Stimulated activated CD4-positive, alpha-beta T cell treated with anti-CD3 and anti-CD28 coated beads, TNF-alpha, amount 100 ng/mL, for 1 hour (primary cell): ENCODE results near the gene DTX3.
"Not testable (repeated sequence)": the region's sequence is repeated elsewhere in the genome, so short reads cannot be mapped to it uniquely, and the experiment has no call there.

Experiments used
- DNase-seq, 3 donors: peaks; one replicate each; pipeline ENCODE4 v3.0.0-alpha.2; 2020; ENCODE audit warnings: low read depth in 3 of 3, low spot score in 1 of 3

Gene DTX3, protein sequence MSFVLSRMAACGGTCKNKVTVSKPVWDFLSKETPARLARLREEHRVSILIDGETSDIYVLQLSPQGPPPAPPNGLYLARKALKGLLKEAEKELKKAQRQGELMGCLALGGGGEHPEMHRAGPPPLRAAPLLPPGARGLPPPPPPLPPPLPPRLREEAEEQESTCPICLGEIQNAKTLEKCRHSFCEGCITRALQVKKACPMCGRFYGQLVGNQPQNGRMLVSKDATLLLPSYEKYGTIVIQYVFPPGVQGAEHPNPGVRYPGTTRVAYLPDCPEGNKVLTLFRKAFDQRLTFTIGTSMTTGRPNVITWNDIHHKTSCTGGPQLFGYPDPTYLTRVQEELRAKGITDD

DNA sequence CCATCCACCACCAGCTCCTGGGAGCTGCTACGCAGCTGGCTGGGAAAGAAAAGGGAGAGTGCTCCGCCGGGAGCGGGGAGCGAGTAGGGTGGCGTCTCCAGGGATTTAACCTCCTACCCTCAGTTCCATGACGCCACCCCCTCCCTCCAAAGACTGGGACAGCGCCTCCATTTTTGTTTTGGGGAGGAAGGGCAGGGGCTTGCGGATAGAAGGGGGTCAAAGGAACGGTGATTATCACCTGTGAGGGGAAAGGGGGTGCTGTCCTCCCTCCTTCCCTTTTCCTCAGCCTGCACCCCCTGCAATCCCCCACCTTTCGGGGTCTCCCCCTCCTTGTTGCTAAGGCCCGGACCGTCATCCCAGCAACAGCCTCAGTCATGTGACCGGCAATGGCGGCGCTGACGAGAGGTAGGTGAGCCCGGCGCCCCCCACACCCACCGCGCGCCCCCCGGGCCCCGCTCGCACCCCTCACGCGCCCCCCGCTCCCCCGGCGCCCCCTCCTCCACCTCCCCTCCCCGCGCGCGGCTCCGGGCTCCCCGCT lies at the start of gene DTX3:
Gene DTX3, plus strand, starts transcription at position 371 of the 538 bp plus-strand sequence. CDS start 1,694 bp downstream, outside the sequence.
- DNase-seq, result no peak

DNA sequence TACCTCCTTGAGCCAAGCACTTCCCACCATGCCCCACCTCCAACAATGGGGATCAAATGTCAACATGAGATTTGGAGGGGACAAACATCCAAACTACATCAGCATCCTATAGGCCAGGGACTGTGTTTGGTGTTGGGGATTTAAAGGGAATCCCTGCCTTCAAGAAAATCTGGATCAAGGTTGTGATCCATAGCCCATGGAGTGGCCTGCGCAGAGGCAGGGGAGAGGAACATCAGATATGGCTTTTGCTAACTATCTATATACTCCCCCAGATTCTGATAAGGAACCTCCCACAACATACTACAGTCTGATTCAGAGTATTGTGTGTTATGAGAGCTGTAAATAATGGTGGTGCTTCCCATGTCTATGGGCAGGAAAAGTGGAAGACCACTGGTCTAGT lies 49.7 kb upstream of the DTX3 start:
- no peak for DNase-seq

DNA sequence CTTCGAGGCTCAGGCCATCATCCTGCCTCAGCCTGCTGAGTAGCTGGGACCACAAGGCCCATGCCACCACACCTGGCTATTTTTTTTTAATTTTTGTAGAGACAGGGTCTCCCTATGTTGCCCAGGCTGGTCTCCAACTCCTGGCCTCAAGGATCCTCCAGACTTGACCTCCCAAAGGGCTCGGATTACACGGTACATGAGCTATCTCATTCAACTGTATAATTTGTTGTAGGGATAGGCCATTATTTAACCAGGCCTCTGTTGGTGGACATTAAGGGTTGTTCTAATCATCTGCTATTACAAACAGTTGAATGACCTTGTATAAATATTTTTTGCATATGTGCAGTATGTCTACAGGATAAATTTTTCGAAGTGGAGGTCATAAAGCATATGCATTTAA lies 45.8 kb upstream of the DTX3 start:
- no peak for DNase-seq

DNA sequence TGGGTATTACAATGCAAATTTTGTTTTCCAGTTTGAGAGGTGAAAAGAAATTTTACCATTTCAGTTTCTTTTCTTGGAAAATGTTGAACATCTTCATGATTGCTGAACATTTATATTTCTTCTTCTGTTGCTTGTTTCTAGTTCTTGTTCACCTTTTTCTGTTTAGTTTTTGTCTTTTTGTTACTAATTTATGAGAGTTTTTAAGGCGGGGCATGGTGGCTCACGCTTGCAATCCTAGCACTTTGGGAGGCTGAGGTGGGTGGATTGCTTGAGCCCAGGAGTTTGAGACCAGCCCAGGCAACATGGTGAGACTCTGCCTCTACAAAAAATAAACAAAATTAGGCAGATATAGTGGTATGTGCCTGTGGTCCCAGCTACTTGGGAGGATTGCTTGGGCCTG lies 44.1 kb upstream of the DTX3 start:
- DNase-seq, result no peak

DNA sequence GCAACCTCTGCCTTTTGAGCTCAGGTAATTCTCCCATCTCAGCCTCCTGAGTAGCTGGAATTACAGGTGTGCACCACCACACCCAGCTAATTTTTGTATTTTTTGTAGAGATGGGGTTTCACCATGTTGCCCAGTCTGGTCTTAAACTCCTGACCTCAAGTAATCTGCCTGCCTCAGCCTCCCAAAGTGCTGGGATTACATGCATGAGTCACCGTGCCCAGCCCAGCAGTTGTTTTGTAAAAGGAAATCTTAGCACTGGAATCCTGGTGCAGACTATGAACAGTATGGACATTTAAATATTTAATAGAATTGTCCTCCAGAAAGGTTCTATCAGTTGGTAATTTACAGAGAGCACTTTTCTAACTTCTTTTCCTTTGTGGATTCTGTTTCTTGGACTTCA lies 43.5 kb upstream of the DTX3 start:
- DNase-seq, result not testable (repeated sequence)

DNA sequence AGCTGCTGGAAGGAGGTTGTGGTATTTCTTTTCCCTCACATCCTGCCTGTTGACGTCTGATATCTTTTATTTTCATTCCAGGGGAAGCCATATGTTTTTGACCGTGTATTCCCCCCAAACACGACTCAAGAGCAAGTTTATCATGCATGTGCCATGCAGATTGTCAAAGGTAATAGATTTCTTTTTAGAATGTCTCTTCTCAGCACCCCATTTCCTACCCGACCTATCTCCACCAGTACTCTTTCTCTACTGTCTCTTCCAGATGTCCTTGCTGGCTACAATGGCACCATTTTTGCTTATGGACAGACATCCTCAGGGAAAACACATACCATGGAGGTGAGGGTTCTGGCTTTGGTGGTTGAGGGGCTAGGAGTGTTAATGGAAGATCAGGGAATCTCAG lies 41.3 kb upstream of the DTX3 start:
- DNase-seq, result no peak

DNA sequence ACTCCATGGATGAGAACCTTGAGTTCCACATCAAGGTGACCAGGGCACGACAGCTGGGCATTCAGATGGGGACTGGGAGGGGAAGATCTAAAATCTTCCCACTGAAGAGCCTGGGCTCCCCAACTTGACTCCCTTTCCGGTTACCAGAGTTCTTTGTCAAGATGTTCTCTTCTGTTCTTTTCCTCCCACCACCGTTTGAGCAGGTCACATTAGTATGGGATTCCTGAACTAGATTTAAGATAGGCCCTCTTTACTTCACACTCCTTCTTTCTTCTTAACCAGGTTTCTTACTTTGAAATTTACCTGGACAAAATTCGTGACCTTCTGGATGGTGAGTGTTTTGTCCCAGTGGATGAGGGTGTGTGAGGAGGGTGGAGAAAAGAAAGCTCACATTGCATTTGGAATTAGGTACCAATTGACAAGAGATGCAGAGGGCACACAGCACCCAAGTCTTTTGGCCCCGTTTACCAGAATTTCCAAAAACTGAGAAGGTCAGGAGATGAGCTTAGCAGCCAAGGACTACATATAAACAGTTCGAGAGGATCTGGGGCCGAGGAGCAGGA lies 40.4 kb upstream of the DTX3 start:
- DNase-seq, result no peak

DNA sequence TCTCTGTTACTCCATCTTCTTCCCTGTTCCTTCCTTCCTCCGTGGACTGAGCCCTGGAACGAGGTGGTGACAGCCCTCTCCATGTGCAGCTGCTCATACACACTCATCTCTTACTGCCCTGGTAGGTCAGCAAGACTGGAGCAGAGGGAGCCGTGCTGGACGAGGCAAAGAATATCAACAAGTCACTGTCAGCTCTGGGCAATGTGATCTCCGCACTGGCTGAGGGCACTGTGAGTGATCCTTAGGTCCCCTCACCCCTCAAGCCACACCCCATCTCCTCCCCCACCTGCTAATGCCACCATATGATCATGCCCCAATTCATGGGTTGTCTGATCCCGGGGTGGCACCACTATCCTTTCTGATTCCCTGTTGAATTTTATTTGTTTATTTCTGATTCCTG lies 35.8 kb upstream of the DTX3 start:
- DNase-seq, result no peak

DNA sequence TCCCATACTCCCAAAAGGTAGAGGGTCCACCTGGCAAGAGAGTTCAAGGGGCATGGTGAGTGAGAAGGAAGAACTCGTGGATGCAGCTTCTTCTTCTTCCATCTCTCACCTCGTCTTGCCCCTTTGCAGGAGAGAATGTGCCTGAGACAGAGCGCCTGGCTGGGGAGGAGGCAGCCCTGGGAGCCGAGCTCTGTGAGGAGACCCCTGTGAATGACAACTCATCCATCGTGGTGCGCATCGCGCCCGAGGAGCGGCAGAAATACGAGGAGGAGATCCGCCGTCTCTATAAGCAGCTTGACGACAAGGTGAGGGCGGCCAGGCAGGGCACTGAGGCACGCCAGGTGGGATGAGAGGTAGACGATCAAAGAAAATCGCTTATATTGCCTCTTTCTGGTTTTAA lies 34.8 kb upstream of the DTX3 start:
- no peak for DNase-seq

DNA sequence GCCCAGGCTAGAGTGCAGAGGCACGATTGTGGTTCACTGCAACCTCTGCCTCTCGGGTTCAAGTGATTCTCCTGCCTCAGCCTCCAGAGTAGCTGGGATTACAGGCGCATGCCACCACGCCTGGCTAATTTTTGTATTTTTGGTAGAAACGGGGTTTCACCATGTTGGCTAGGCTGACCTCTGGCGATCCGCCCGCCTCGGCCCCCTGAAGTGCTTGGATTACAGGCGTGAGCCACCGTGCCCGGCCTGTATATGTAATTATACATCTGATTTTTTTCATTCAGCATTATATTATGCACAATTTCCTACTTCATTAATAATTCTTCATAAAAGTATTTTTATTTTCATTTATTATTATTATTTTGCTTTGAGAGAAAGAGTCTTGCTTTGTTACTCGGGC lies 34.2 kb upstream of the DTX3 start:
- DNase-seq, result not testable (repeated sequence)

DNA sequence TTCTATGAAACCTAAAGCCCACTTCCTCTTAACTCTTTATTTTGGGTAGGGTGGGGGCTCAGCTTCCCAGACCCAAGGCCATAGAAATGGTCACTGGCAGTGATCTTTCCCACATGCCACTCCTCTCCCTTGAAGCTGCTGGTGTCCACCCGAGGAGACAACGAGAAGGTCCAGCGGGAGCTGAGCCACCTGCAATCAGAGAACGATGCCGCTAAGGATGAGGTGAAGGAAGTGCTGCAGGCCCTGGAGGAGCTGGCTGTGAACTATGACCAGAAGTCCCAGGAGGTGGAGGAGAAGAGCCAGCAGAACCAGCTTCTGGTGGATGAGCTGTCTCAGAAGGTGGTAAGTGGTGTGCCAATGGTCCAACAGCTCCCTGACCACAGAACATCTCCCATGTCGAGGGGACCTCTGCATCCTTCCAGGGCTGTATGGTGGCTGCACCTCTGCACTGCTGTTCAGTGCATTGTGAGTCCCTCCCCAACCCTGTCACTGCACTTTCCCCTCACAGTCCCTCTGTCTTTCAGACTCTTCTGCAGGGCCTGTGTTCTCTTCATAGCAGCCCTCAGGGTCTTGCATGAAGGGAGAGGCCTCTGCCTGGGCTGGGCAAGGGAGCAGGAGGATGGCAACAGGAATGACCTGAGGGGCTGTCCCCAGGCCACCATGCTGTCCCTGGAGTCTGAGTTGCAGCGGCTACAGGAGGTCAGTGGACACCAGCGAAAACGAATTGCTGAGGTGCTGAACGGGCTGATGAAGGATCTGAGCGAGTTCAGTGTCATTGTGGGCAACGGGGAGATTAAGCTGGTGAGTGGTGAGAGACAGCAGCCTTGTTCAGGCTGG lies 32.5 kb upstream of the DTX3 start:
- no peak for DNase-seq

DNA sequence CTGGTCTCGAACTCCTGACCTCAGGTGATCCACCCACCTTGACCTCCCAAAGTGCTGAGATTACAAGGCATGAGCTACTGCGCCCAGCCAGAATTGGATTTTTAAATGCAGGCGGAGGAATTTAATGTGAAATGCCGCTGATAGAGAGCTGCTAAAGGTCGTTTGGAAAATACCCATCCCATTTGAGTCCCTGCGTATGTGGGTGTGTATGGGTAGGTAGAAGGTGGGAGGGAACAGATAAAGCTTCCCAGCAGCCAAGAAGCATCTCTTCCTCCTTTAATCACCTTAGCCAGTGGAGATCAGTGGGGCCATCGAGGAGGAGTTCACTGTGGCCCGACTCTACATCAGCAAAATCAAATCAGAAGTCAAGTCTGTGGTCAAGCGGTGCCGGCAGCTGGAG lies 29.8 kb upstream of the DTX3 start:
- DNase-seq, result no peak

DNA sequence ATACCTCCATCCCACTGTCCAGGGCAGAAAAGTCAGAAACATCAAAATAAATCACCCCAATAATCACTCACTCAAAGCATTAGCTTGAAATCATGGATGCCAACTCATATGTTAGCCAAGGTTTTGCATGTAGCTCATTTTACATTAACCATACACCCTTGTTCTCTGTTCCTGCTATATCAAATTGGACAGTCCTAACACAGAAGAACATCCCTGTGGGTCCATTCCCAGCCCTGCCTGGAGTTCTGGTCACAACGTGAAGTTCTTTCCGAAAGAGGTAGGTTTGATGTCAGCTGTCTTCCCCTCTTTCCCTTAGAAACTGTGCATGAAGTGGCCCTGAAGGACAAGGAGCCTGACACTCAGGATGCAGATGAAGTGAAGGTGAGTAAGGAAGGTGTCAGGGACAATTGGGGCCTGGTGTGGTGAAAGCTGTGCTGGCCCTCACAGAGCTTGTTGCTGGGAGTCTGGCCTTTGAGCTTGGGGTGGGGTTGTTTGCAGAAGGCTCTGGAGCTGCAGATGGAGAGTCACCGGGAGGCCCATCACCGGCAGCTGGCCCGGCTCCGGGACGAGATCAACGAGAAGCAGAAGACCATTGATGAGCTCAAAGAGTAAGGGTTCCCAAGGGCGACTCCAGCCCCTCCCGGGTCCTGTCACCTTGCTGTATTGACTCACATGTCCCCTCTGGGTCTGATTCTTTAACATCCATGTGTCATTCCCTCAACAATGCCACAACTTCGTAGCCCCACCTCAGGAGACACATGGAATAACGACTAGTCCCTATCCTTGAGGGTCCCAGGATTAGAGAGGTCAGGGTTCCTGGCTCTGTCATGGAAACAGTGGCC lies 28.6 kb upstream of the DTX3 start:
- no peak for DNase-seq

DNA sequence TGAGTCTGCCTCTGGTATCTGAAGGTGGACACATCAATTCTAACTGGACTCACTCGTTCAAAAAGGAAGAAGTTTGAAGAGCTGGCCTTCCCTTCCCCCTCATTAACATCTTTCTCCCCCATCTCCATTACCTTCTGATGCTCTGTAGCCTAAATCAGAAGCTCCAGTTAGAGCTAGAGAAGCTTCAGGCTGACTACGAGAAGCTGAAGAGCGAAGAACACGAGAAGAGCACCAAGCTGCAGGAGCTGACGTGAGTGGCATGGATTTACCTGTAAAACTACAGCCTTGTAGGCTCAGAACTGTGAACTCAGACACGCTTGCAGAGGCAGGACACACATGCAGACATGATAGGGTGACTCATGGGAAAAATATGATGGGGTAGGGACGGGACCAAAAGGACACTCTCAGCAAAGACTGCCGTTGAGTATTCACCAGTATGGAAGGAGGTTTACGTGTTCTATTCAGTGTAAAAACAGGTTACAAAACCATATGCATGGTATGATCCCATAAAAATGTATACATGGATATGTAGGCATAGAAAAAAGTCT lies 27.9 kb upstream of the DTX3 start:
- no peak for DNase-seq

DNA sequence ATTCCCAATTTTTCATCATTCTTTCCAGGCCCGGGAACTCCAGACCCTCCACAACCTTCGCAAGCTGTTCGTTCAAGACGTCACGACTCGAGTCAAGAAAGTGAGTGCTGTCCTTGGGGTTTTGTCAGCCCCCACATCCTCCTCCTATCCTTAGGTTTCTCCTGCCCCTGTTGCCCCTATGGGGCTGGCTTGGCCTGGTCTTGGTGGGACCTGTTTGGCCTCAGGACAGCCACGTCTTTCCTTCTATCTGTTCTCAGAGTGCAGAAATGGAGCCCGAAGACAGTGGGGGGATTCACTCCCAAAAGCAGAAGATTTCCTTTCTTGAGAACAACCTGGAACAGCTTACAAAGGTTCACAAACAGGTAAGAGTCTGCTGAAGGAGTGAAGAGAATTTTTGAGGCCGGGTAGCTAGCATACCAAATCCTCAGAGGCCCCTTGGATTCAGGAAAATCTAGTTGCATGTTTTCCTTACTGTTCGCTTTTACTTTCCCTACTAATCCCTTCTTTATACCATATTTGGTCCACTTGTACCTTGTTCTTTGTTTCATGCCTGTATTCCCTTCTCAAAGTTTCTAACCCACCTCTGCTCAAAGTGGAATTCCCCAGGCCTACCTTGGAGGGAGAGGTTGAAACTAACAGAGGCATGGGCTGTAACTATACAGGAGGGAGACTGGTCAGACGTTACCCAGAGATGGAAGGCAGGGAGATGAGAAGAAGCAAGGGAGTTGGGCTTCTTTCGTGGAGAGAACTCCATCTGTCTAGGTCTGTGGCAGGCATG lies 26.5 kb upstream of the DTX3 start:
- DNase-seq, result no peak

DNA sequence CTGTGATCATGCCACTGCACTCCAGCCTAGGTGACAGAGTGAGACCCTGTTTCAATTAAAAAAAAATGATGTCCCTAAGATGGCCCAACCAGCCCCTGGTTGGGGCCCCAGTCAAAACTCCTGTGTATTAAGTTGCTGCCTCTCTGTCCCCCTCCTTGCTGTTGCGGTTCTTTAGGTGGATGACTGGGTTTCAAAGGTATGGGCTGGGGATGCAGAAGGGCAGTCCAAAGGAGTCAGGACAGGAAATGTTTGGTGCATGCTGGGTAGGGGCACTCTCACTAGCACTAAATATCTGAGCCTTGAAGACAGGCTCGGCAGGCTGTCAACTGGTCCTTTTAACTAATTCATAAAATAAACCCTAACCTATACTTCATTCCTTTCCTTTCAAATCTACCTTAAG lies 25.6 kb upstream of the DTX3 start:
- DNase-seq, result no peak

DNA sequence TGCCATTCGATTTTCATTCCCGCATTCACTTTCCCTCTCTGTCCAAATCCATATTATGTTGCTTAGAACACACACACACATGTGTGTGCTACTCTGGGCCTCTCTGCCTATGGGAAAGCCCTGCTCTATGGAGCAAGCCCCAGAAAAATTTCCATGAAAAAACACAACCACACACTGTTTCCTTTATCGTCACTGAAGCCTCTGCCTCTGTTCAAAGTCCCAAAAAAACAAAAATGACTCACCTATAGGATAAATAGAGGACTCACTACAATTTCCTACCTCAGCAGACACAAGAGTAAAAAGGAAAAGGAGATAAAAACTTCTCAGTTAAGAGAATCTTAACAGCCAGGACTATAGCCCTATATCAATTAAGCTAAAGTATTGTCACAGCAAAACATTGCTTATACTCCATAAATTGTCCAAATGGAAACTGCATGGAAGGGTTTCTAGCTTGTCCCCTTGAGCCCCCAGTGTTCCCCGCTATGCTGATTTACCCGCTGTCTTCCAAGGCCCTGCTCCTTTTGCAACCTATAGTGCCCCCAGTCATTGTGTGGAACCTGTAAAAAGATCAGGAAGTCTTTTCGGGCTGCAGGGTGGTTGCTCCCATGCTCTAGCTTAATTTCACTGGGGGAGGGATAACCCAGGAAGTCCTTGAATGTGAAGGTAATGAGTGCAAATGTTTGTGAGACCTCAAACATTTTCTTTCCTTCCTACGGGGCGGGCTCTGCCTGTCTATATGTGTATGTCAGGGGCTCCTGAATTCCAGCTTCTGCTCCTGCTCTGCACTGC lies 24.8 kb upstream of the DTX3 start:
- DNase-seq, result no peak

DNA sequence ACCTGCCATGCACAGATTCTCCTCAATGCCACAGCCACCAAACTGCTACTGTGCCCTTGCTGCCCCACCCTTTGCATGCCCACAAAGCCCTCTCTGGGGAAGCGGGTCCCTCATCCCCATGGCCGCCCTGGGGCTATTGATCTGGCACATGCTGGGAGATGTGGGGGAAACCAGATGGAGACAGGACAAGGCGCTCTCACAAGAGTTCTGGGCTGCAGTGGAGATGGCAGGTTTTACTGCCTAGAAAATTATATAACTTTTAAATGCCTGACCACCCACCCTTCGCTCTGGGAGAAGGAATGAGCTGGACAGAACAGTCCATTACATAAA lies 24.2 kb upstream of the DTX3 start:
- no peak for DNase-seq

DNA sequence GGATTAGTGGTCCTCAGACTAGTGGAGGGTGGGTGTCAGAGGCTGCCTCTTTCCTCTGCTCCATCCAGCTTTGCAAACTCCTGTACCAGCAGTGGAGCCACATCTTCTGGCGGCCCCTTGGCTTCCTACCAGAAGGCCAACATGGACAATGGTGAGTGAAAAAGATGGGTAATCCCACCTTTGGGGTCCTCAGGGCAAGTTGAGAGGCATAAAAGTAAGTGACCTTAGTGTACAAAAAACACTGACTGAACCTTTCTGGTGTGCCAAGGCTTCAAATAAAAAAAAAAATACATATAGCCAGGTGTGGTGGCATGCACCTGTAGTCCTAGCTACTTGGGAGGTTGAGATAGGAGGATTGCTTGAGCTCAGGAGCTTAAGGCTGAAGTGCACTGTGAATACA lies 22.8 kb upstream of the DTX3 start:
- no peak for DNase-seq
